Measurements from ENCODE around the gene DPY30. TPM values are rescaled to one million over a fixed set of nuclear protein-coding genes. Genes with fewer than 3 reads are reported as not detected.
A peak's percentile ranks its signal among the peaks of the same experiment; 100 is the strongest.
"Not testable (repeated sequence)": the region's sequence is repeated elsewhere in the genome, so short reads cannot be mapped to it uniquely, and the experiment has no call there.

DPY30 gene
- polyA plus RNA-seq (2012; ENCODE audit: insufficient read depth, insufficient read length): 59.6 TPM

DNA sequence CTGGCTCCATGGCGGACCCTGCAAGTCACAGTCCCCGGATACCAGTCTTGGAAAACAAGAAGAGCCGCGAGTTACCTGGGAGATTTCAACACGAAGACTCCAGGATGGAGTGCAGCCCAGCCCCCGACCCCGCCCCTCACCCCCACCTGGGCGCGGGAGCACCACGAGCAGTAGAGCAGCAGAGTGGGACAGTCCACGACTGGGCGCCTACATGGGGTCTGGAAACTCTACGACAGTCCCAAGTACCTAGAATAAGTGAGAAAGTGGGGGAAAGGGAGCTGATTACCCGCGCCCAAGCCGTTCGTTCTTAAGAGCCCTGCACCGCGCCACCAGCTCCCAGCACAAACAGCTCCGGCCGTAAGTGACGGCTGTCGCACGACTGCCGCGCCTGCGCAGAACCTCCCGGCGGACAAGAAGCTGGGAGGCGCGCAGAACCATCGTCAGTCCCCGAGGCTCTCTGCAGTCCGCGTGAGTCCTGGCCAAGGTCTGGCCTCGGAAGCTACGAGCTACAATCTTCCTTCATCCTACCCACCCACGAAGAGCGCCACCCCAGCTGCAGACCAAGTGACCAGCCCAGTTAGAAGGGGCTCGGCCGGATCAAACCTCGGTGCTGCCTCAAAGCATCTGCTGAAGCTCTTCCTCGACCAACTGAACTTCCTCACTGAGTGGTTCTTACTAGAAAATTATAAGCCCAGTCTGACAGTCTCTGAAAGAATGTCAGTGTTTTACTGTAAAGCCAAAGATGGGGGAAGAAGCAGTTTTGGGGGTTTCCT lies at the start of gene DPY30:
TSS of gene DPY30 (minus strand) at position 359 of the 773 bp plus-strand sequence. CDS start at position 10, 349 bp downstream.
- peak within 1 kb of the TSS; percentile 76 for H3K4me3 ChIP-seq (ENCODE audit: low read length)
- peak; percentile 71 for DNase-seq (ENCODE audit: low read depth, low spot score)

DNA sequence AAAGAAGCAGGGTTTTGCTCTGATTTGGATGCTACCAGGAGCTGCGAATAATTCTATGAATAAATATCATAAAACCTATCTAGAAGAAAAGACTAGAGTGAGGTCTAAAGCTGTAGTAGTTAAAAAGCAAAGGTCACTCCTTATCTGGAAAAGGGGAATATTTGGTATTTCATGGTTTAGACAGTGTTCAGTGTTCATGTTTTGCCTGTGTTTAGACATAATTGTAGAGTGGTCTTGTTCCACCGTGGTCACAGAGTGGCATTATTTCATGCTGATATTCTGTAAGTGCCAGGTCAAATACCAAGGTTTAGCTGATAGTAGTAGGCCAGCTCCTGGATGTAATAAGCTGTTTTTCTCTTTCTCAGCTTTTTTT lies 34.5 kb upstream of the DPY30 start:
- DNase-seq (ENCODE audit: low read depth, low spot score): no peak
- no peak overlapping the region for H3K4me3 ChIP-seq (ENCODE audit: low read length)

DNA sequence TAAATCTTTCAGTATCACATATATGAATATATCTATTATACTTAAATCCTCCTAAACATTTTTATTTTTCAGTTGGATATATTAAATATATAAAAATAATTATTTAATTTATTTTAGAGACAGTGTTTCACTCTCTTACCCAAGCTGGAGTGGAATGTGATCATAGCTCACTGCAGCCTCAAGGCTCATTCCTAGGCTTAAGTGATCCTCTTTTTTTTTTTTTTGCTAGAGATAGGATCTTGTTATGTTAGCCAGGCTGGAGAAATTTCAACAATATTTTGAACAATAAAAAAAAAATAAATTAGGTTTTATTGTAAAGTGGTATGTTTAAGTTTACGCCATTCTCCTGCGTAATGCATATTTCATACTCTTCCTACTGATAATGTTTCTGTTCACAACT lies 27.9 kb upstream of the DPY30 start:
- no peak overlapping the region for H3K4me3 ChIP-seq (ENCODE audit: low read length)
- no peak for DNase-seq (ENCODE audit: low read depth, low spot score)

DNA sequence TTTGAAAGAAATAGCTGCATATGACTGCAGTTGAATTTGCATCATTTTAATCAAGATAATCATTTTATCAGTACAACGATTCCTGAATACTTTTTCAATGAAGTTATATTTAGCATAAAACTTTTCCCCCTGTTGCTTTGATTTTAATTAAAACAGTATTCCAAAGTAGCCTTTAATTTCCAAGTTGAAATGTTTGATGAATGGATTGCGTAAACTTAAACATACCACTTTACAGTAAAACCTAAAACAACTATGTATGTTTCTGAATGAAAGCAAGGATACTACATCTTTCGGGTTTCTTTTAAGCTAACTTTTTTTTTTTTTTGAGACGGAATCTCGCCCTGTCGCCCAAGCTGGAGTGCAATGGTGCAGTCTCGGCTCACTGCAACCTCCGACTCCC lies 25.1 kb upstream of the DPY30 start:
- no peak for DNase-seq (ENCODE audit: low read depth, low spot score)
- peak overlapping the region; percentile 61 for H3K4me3 ChIP-seq (ENCODE audit: low read length)

DNA sequence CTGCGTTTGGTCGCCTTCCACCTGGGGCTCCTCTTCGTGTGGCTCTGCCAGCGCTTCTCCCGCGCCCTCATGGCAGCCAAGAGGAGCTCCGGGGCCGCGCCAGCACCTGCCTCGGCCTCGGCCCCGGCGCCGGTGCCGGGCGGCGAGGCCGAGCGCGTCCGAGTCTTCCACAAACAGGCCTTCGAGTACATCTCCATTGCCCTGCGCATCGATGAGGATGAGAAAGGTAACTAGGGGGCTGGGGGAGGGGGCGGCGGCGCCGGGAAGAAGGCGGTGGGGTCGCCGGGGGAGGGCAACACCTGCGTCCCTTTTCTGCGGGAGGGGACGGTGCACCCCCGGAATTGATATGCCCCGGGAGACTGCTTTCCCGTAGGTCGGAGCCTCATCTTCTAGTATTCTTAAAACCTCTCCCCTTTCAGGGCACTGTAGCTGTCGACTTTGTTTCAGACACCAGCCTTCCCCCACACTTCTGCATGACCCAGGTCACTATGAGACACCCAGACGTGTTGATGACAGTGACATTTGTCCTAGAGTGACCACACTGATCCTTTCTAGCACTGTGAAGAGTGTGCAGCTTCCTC lies 24.5 kb upstream of the DPY30 start:
- peak overlapping the region; percentile 61 for H3K4me3 ChIP-seq (ENCODE audit: low read length)
- DNase-seq (ENCODE audit: low read depth, low spot score): no peak

DNA sequence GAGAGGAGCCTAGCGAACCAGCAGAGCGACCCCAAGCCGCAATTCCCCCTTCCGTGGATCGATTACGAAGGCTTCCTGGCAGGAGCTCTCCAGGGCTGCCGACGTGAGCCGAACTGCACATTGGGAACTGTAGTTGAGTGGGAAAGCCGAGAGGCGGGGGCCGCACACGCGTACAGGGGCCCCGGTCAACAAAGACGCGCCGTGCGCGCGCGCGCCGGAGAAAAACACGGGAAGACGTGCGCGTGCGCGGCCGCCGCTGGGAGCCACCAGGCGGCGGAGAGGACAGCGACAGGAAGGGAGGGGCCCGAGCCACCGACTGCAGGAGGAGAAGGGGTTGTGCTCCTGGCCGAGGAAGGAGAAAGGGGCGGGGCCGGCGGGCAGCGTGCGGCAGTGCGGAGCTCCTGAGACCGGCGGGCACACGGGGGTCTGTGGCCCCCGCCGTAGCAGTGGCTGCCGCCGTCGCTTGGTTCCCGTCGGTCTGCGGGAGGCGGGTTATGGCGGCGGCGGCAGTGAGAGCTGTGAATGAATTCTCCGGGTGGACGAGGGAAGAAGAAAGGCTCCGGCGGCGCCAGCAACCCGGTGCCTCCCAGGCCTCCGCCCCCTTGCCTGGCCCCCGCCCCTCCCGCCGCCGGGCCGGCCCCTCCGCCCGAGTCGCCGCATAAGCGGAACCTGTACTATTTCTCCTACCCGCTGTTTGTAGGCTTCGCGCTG lies 23.9 kb upstream of the DPY30 start, which contains the start of gene SPAST:
TSS of gene SPAST (plus strand) at position 247 of the 711 bp plus-strand sequence. CDS start at position 523, 276 bp downstream.
- peak within 1 kb of the TSS; percentile 61 for H3K4me3 ChIP-seq (ENCODE audit: low read length)
- DNase-seq (ENCODE audit: low read depth, low spot score): peak; percentile 87

DNA sequence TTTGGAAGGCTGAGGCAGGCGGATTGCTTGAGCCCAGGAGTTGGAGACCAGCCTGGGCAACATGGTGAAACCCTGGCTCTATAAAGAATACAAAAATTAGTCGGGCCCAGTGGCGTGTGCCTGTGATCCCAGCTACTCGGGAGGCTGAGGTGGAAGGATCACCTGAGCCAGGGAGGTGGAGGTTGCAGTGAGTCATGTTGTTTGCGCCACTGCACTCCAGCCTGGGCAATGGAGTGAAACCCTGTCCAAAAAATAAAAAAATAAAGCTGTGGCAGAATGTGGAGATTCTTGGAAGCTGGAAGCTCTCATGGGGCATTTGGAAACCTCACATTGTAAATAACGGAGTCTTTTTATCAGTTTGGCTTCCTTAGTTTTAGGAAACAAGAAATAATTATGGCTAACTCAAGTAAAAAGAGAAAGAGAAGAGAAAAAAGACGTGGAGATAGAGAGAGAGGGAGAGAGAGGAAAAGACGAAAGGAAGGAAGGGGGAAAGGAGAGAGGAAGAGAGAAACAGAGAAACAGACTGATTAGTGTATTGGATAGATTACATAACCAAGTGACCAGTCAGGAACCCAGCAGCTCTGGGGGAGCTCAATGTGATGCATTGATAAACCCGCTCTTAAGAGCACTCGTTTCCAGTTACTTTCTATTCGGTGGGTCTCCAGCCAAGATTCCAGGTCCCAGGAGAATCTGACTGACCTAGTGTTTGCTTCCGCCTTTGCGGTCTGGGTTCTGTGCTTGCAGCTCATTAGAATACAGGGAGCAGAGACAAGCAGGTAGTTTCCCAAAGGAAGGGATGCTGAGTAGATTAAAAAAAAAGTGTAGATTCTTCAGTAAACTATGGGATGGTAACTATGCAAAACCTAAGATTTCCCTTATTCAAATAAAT lies 22.6 kb upstream of the DPY30 start:
- peak overlapping the region; percentile 61 for H3K4me3 ChIP-seq (ENCODE audit: low read length)
- DNase-seq (ENCODE audit: low read depth, low spot score): no peak

DNA sequence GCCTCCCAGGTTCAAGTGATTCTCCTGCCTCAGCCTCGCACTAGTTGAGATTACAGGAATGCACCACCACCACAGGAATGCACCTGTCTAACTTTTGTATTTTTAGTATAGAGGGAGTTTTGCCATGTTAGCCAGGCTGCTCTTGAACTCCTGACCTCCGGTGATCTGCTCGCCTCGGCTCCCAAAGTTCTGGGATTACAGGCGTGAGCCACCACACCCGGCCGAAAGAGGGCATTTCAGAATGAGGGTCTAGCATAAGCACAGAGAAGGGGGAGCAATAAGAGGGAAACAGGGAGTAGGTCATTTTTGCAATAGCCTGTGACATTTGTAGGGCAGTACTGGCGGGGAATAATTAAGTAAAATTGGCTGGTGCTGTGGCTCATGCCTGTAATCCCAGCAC lies 21.8 kb upstream of the DPY30 start:
- no peak for DNase-seq (ENCODE audit: low read depth, low spot score)
- H3K4me3 ChIP-seq (ENCODE audit: low read length): no peak overlapping the region

DNA sequence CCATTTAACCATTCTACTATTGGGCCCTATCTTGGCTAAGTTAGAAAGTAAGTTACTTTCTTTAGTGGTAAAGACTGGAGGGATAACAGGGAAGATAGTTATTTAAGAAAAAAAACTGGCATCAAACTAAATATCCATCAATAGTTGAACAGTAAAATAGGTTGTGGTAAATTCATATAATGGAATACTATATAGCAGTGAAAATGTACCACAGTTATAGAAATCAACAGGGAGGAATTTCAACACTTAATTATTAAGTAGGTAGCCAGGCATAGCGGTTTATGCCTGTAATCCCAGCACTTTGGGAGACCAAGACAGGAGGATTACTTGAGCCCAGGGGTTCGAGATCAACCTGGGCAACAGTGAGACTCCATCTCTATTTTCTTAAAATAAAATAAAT lies 20.7 kb upstream of the DPY30 start:
- no peak overlapping the region for H3K4me3 ChIP-seq (ENCODE audit: low read length)
- DNase-seq (ENCODE audit: low read depth, low spot score): no peak

DNA sequence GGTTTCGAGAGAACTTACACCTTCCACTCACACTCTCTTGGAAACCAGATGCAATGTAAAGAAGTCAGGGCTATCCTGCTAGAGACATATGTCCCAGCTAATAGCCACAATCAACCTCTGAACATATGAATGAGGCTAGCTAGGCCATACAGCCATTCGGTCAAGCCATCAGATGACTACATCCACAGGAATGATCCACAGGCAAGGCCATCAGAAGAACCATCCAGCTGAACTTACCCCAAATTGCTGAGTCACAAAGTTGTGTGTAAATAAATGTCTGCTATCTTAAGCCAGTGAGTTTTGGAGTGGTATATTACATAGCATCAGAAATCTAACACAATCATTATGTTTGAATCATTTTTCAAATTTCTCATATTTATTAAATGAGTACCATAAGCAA lies 18.5 kb upstream of the DPY30 start:
- no peak overlapping the region for H3K4me3 ChIP-seq (ENCODE audit: low read length)
- no peak for DNase-seq (ENCODE audit: low read depth, low spot score)

DNA sequence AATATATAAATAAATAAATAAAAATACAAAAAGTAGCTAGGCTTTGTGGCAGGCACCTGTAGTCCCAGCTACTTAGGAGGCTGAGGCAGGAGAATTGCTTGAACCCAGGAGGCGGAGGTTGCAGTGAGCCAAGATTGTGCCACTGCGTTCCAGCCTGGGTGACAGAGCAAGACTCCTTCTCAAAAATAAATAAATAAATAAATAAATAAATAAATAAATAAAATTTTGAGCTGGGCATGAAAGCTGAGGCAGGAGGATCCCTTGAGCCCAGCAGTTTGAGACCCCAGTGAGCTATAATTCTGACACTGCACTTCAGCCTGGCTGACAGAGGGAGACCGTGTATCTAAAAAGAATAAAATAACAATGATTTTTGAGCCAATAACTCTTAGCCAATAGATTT lies 15.0 kb upstream of the DPY30 start:
- not testable (repeated sequence) for DNase-seq (ENCODE audit: low read depth, low spot score)

DNA sequence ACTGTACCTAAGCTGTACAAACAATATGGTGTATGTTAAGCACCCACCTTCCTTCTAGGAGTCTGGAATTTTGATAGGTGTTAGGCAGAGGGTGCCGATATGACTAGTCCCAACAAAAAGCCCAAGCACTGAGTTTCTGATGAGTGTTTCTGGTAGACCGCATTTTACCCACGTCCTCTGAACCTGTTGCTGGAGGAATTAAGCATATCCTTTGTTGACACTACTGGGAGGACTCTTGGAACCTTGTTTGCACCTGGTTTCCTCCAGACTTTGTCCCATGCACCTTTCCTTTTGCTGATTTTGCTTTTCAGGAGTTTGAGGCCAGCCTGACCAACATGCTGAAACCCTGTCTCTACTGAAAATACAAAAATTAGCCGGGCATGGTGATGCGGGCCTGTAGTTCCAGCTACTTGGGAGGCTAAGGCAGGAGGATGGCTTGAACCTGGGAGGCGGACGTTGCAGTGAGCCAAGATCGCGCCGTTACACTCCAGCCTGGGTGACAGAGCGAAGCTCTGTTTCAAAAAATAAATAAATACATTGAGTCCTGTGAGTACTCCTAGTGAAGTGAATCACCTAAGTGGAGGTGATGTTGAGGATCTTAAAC lies 12.3 kb upstream of the DPY30 start:
- no peak for DNase-seq (ENCODE audit: low read depth, low spot score)
- H3K4me3 ChIP-seq (ENCODE audit: low read length): no peak overlapping the region

More for the DNA sequence above, 15.0 kb upstream of the DPY30 start:
- H3K4me3 ChIP-seq (ENCODE audit: low read length): not testable (repeated sequence)

DNA sequence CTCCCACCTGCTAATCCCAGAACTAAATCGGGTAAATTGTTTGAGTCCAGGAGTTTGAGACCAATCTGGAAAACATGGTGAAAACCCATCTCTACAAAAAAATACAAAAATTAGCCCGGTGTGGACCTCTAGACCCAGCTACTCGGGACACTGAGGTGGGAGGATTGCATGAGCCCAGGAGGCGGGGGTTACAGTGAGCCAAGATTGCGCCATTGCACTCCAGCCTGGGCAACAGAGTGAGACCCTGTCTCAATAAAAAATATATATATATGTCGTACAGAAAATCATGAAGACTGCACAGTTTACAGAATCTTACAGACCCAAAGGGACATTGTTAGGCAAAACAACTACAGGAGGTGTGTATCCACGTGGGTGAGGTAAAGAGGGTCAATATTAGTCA lies 4.0 kb upstream of the DPY30 start:
- DNase-seq (ENCODE audit: low read depth, low spot score): no peak
- H3K4me3 ChIP-seq (ENCODE audit: low read length): no peak overlapping the region

DNA sequence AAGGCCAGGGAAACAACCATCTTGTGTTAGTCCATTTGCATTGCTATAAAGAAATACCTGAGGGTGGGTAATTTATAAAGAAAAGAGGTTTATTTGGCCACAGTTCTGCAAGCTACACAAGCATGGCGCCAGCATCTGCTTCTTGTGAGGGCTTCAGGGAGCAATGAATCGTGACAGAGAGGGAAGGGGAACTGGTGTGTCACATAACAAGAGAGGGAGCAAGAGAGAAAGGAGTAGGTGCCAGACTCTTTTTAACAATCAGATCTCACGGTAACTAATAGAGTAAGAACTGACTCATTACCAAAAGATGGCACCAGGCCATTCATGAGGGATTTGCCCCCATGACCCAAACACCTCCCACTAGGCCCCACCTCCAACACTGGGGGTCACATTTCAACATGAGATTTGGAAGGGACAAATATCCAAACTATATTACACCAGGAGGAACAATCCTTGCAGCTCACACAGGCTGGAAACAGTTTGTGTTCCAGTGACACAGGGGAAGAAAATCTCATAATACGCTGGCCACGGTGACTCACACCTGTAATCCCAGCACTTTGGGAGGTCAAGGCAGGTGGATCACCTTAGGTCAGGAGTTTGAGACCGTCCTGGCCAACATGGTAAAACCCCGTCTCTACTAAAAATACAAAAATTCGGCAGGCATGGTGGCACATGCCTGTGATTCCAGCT lies 5.3 kb downstream of the DPY30 start:
- DNase-seq (ENCODE audit: low read depth, low spot score); H3K4me3 ChIP-seq (ENCODE audit: low read length): not testable (repeated sequence)

DNA sequence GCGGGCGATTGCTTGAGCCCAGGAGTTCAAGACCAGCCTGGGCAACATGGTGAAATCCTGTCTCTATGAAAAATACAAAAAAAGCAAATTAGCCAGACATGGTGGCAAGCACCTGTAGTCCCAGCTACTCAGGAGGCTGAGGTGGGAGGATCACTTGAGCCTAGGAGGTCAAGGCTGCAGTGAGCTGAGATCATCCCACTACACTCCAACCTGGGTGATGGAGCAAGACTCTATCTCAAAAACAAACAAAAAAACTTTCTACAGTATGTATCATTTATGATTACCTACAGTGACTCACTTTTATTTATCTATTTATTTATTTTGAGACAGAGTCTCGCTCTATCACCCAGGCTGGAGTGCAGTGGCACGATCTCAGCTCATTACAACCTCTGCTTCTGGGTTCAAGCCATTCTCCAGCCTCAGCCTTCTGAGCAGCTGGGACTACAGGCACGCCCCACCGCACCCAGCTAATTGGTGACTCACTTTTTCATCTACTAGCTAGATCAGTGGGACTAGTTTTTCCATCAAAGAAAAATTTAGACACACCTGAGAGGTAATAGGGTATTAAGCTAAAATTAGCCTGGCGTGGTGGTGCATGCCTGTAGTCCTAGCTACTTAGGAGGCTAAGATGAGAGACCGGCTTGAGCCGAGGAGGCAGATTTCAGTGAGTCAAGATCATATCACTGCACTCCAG lies 20.7 kb downstream of the DPY30 start:
- not testable (repeated sequence) for H3K4me3 ChIP-seq (ENCODE audit: low read length); DNase-seq (ENCODE audit: low read depth, low spot score)

DNA sequence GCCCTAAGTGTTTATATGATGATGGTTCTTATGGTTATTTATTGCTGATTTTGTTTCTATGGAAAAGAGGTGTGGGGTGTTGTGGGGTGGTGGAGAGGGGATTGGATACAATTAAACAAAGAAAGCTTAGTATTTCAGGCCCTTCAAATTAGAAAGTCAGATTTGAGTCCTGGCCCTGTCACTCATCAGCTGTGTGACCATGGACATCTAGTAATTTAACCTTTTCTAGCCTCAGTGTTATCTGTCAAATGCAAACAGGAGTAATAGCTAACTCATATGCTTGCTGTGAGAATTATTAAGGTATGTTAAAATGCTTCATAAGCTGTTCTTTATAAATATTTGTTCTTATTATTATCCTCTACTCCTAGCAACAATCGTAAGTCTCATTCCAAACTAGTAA lies 26.7 kb downstream of the DPY30 start:
- no peak overlapping the region for H3K4me3 ChIP-seq (ENCODE audit: low read length)
- DNase-seq (ENCODE audit: low read depth, low spot score): no peak

DNA sequence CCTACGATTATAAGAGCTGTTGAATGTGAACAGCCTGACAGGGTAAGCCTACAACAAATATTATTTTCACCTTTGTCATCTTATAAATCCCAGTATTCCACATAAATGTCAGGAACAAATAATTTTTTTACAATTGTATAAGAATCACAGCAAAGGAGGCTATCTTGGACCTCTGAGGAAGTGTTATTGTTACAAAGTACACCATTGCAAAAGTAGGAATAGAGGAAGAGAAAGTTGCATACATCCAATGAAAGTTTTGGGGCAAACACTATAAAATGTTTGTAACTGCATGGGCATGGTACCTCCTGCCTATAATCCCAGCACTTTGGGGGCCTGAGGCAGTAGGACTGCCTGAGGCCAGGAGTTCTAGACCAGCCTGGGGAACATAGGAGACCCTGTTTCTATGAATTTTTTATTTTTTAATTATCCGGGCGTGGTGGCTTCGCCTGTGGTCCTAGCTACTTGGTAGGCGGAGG lies 28.1 kb downstream of the DPY30 start:
- peak overlapping the region; percentile 58 for H3K4me3 ChIP-seq (ENCODE audit: low read length)
- DNase-seq (ENCODE audit: low read depth, low spot score): no peak

Data from Jurkat, Clone E6-1 (cell line).